Subcutaneous abdominal adipose tissue (tissue), 5 donors: ENCODE data around the gene SYT1.

Experiments
- H3K27ac ChIP-seq: one replicate; pipeline ENCODE4 v1.7.0; 2013; ENCODE audit warnings: low read depth, mild to moderate bottlenecking, inconsistent platforms, low read length, moderate library complexity
- H3K27me3 ChIP-seq, 5 donors: one replicate each; pipeline ENCODE4 v1.7.0; 2013; ENCODE audit warnings: low read length in 5 of 5, inconsistent platforms in 1 of 5; ENCODE audit not compliant: control insufficient read depth in 5 of 5, insufficient read depth in 4 of 5
- H3K36me3 ChIP-seq, 5 donors: one replicate each; pipeline ENCODE4 v1.7.0; 2013; ENCODE audit warnings: low read length in 5 of 5; ENCODE audit not compliant: control insufficient read depth in 5 of 5, insufficient read depth in 5 of 5
- H3K4me1 ChIP-seq, 5 donors: one replicate each; pipeline ENCODE4 v1.7.0; 2013; ENCODE audit warnings: low read length in 5 of 5, mild to moderate bottlenecking in 3 of 5, moderate library complexity in 1 of 5; ENCODE audit not compliant: control insufficient read depth in 5 of 5, insufficient read depth in 5 of 5
- H3K4me3 ChIP-seq, 5 donors: one replicate each; pipeline ENCODE4 v1.7.0; 2013; ENCODE audit warnings: low read length in 5 of 5, low read depth in 1 of 5
- H3K9ac ChIP-seq, 5 donors: one replicate each; pipeline ENCODE4 v1.7.0; 2013; ENCODE audit warnings: low read length in 5 of 5, mild to moderate bottlenecking in 4 of 5, moderate library complexity in 3 of 5
- H3K9me3 ChIP-seq, 5 donors: one replicate each; pipeline ENCODE4 v1.7.0; 2013; ENCODE audit warnings: low read length in 5 of 5; ENCODE audit not compliant: control insufficient read depth in 5 of 5
- donor health status: healthy.
- donor health status: healthy.
- donor health status: healthy.
- donor health status: healthy.
- donor health status: healthy.

The SYT1 gene

DNA sequence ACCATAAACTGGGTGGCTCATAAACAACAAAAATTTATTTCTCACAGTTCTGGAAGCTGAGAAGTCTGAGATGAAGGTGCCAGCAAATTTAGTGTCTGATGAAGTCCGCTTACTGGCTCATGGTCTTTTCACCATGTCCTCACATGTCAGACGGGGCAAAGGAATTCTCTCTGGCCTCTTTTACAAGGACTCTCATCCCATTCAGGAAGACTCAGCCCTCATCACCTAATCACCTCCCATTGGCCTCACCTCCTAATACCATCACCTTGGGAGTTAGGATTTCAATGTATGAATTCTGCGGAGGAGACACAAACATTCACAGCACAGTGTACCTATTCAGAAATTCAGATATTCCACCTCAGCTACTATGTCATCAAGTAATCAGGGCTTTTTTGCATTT lies 468.6 kb downstream of the SYT1 start:
- Histone ChIP-seq H3K9me3 (no peaks in the 10 kb centered on the region), H3K4me1 (no peaks in the 10 kb centered on the region), H3K27me3 (no peaks in the 10 kb centered on the region), H3K27ac (no peak overlapping the region), H3K36me3 (no peaks in the 10 kb centered on the region), H3K9ac (no peak overlapping the region), H3K4me3 (no peak overlapping the region)

DNA sequence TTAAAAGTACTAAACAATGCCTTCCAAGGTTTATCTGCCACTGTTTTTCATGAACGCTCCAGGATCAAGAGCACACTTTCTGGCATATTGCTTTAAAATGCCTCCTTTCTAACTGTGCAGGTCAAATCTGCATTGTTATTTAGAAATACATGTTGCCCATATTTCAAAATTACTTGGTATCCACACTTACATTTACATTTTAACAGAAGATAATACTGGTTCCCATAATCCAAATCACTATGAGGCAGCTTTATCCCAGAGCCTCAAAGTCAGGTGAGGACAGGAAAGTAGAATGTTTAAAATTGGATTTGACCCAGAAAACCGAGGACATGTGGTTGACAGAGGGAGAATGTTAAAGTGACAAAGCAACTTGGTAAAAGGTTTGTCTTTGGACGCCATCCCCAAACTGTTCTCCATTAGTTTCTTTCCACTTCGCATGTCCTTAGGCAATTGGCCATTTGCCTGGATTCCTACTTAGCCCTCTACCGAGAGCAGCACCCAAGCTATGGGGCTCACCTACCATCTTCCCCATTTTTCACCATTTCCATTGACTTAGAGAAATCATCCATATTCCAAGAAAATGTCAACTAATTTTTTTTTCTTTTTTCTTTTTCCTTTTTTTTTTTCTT lies 473.2 kb downstream of the SYT1 start:
- H3K27ac ChIP-seq, result no peak overlapping the region
- no peaks in the 10 kb centered on the region for H3K4me1 ChIP-seq
- H3K9me3 ChIP-seq, result no peaks in the 10 kb centered on the region
- no peaks in the 10 kb centered on the region for H3K27me3 ChIP-seq
- H3K9ac ChIP-seq, result no peak overlapping the region
- H3K36me3 ChIP-seq, result no peaks in the 10 kb centered on the region
- H3K4me3 ChIP-seq, result no peak overlapping the region

GRCh38 chr12:79344855-79345847 lies 480.6 kb downstream of the SYT1 start:
- no peaks in the 10 kb centered on the region for H3K9me3 ChIP-seq
- H3K27ac ChIP-seq, result no peak overlapping the region
- H3K9ac ChIP-seq, result no peak overlapping the region
- no peak overlapping the region for H3K4me3 ChIP-seq
- H3K36me3 ChIP-seq, result no peaks in the 10 kb centered on the region
- H3K4me1 ChIP-seq, result peaks cover 0 to 3% (median 0%) of the 10 kb centered on the region in 5 donors
- no peaks in the 10 kb centered on the region for H3K27me3 ChIP-seq

- Histone ChIP-seq H3K36me3 (no peaks in the 10 kb centered on the region), H3K9me3 (no peaks in the 10 kb centered on the region), H3K27me3 (no peaks in the 10 kb centered on the region), H3K9ac (no peak overlapping the region), H3K27ac (no peak overlapping the region), H3K4me3 (no peak overlapping the region), H3K4me1 (peaks cover 0 to 3% (median 0%) of the 10 kb centered on the region in 5 donors)
These were observed 483.3 kb downstream of the SYT1 start for GRCh38 chr12:79347866-79348265.

- H3K4me3 ChIP-seq, result no peak overlapping the region
- H3K27me3 ChIP-seq, result no peaks in the 10 kb centered on the region
- H3K36me3 ChIP-seq, result no peaks in the 10 kb centered on the region
- peaks cover 0 to 3% (median 0%) of the 10 kb centered on the region in 5 donors for H3K4me1 ChIP-seq
- no peak overlapping the region for H3K27ac ChIP-seq
- no peaks in the 10 kb centered on the region for H3K9me3 ChIP-seq
- no peak overlapping the region for H3K9ac ChIP-seq
These were observed 486.7 kb downstream of the SYT1 start for GRCh38 chr12:79351251-79351650.

DNA sequence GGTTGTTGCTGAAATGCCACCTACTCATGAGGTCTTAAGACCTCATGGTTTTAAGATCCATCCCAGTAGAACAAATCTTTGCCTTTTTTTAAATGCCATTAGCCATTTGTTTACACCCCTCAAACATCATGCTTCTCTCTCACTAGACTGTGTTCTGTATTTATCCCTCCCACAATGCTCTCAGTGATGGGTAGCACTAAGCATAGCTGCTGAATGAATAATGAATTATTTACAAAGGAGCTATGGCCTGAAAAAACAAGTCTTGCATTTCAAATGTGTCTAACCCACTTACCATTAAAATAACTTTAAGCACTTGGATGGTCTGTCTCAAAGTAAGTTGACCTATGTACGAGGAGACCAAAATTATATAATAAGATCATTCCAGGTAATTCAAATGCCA lies 491.6 kb downstream of the SYT1 start:
- H3K9me3 ChIP-seq, result no peaks in the 10 kb centered on the region
- no peak overlapping the region for H3K9ac ChIP-seq
- no peaks in the 10 kb centered on the region for H3K4me1 ChIP-seq
- no peaks in the 10 kb centered on the region for H3K36me3 ChIP-seq
- no peak overlapping the region for H3K27ac ChIP-seq
- H3K27me3 ChIP-seq, result no peaks in the 10 kb centered on the region
- no peak overlapping the region for H3K4me3 ChIP-seq

DNA sequence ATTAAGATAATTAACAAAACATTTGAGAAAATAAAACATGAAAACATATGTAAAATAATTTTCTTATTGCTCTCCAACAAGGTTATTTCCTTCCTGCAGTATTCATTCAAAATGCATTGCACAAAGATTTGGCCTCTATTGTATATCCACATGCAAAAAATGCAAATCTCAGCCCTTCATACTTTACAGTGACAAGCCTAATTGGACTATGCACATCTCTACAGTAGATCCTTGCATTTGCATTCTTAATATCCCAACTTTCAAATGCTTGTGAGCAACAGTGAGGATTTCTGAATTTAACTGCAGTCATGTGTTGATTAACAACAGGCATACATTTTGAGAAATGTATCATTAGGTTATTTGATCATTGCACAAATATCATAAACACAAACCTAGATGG lies 492.5 kb downstream of the SYT1 start:
- H3K27me3 ChIP-seq, result no peaks in the 10 kb centered on the region
- no peak overlapping the region for H3K27ac ChIP-seq
- no peak overlapping the region for H3K4me3 ChIP-seq
- no peaks in the 10 kb centered on the region for H3K4me1 ChIP-seq
- H3K9ac ChIP-seq, result no peak overlapping the region
- H3K36me3 ChIP-seq, result no peaks in the 10 kb centered on the region
- no peaks in the 10 kb centered on the region for H3K9me3 ChIP-seq

DNA sequence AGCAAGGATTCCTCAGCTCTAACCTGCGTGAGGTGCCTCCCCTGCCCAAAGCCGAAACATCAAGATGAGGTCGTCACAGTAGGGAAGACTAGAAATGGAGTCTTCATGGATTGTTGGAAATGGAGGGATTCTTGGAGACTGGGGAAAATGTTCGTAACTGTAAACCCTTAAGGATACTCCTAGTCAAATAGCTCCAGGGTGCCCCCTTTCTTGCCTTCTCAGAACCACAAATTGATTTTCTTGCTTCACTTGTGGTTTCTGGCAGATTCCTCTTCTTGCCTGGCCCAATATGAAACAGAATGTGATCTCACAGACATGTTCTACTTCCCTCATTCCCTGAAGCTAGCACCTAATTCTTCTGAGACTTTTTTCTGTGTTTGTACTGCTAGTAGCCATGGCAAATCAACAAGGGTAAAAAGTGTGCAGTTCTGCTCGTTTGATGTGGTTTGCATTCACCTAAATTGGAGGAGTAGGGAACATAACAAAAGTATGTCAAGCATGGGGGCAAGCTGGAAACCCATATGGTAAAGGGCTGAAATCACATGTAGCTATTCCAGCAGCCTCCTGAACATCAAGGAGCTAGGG lies 494.2 kb downstream of the SYT1 start:
- no peak overlapping the region for H3K27ac ChIP-seq
- H3K27me3 ChIP-seq, result no peaks in the 10 kb centered on the region
- H3K36me3 ChIP-seq, result no peaks in the 10 kb centered on the region
- no peaks in the 10 kb centered on the region for H3K9me3 ChIP-seq
- no peak overlapping the region for H3K9ac ChIP-seq
- H3K4me3 ChIP-seq, result no peak overlapping the region
- no peaks in the 10 kb centered on the region for H3K4me1 ChIP-seq

DNA sequence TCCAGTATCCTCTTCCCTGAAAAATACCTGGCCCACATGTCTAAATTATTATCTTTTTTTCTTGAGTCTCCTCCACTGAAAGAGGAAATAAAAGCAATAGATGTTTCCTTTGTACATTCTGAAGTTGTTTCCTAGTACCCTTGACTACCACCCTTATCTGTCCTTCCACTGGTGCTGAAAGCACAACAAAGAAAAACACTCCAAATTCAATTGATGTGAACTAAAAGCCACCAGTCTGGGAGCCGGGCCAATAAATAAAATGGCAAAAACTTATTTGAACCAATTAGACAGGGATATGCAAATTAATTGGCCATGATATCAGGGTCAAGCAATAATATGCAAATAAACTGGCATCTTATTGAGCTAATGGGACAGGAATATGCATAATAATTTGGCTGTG lies 495.7 kb downstream of the SYT1 start:
- no peak overlapping the region for H3K9ac ChIP-seq

GRCh38 chr12:79360936-79361335 lies 496.4 kb downstream of the SYT1 start:
- Histone ChIP-seq H3K4me3 (no peak overlapping the region), H3K9ac (no peak overlapping the region), H3K27ac (no peak overlapping the region), H3K27me3 (no peaks in the 10 kb centered on the region), H3K9me3 (no peaks in the 10 kb centered on the region), H3K4me1 (no peaks in the 10 kb centered on the region), H3K36me3 (no peaks in the 10 kb centered on the region)

More for the DNA sequence above, 495.7 kb downstream of the SYT1 start:
- Histone ChIP-seq H3K4me3 (no peak overlapping the region), H3K27ac (no peak overlapping the region), H3K9me3 (no peaks in the 10 kb centered on the region), H3K4me1 (no peaks in the 10 kb centered on the region), H3K27me3 (no peaks in the 10 kb centered on the region), H3K36me3 (no peaks in the 10 kb centered on the region)
